Stimulated activated CD4-positive, alpha-beta T cell treated with anti-CD3 and anti-CD28 coated beads, Interleukin-4, amount 100 ng/mL, for 48 hours (primary cell): ENCODE results near the gene PLIN4.

Source experiments
- DNase-seq, 2 donors: peaks; one replicate each; pipeline ENCODE4 v3.0.0-alpha.2; 2020; ENCODE audit warnings: low read depth in 2 of 2

Gene PLIN4

DNA sequence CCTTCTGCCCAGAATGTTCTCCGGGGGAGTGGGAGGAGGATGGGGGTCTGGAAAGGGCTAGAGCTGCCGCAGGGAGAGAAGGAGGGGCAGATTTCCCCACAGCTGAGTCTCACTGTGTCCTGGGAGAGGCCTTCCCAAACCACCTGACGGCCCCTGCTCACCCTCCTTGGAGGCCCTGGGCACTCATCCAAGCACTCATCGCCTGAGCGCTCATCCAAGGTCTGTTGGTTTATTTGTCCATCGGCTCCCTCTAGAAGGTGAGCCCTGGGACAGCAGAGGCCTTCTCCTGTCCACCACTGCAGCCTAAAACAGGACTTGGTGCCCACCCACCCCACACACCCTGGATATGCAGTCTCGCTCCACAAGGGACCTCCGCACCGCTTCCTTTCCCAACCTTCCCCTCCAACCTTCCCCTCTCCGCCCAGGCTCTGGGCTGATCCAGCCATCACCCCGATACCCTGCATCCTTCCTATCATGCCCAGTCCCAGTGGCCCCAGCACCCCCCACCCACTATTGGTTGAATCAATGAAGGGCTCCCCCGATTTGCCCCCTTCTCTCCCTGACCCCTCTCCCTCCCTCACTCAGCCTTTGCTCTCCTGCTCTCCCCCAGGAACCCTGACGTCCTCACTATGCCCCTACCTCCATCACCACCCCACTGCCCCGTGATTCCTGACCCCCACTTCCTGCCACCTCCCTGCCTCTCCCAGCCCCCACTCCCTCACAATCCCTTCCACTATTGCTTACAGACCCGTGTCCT is 62.4 kb downstream of the PLIN4 start:
- DNase-seq, result no peak

DNA sequence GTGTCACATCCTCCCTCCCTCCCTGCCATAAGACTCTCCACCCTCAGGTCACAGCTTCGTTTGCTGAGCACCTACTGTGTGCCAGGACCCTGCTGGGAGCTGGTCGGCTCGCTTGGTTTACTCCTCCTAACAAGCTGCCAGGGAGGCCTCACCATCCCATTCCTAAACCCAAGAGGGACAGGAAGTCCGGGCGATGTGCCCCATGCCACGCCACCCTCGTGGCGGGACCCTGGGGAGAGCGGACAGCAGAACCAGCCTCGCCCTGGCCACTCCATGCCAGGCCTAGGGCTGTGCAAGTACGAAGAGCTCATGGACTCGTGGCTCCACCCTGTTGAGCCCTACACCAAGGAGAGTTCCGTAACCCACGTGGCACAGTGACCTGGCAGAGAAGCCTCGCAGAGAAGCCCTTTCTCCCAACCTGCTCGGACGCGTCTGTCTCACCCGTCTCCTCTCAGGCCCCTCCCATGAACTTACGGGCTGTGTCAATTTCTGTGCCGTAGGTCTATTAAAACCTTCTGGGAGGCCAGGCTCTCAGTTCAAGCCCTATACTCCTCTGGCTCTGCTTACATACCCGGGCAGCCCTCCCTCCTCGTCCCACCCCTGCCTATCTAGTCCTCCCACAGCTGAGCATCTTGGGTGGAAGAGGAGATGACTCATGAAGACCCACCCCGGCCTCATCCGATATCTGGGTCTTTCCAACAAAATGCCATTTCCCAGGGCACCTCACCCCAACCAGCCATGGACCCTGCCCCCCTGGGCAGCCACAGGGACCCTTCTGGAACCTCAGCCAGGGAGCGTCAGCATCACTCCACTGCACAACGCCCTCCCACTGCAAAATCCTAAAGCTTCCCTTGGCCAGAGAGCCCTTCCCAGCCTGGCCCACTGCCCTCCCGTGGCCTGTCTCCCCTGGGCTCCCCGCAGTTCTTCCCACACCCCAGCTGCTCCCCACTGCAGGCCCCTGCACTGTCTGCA is 63.3 kb downstream of the PLIN4 start:
- no peak for DNase-seq

DNA sequence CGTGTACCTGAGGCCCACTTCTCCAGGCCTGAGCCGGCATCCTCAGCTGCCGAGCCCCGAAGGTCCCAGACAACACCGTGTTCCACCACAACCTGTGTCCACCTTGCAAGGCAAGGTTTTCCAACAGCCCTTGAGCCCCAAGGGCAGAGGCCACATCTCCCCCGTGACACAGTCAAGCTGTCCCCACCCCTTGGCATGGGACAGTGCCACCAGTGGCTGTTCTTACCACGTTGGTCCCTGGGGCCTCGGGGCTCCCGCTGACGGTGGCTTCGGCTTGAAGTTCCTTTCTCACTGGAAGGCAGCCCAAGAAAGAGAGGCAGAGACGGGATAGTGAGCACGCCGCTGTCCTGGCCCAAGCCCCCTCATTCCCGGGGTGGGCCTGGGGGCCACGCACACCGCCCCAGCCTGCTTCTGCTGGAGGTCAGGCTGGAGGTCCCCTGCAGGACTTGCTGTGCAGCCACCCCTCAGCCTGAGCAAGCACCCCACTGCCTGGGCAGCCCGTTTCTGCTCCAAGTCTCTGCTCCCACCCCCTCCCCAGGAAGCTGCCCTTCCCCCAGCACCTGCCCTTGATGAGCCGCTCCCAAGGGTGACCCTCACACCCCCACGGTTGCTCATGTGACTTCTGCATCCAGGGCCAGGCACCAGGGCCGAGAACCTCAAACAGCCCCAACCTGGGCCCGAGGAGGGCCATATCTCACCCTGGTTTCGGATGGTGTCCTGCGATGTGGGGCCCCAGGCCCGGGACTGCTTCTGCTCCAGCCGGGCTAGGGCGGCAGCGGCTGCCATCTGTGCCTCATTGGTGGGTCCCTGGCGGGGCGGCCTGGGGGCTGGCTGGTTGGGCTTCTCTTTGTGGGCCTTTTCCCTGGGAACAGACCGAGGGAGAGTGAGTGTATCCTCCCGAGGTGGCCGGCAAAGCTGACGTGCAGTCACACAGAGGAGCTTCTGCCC is 64.8 kb downstream of the PLIN4 start:
- no peak for DNase-seq

DNA sequence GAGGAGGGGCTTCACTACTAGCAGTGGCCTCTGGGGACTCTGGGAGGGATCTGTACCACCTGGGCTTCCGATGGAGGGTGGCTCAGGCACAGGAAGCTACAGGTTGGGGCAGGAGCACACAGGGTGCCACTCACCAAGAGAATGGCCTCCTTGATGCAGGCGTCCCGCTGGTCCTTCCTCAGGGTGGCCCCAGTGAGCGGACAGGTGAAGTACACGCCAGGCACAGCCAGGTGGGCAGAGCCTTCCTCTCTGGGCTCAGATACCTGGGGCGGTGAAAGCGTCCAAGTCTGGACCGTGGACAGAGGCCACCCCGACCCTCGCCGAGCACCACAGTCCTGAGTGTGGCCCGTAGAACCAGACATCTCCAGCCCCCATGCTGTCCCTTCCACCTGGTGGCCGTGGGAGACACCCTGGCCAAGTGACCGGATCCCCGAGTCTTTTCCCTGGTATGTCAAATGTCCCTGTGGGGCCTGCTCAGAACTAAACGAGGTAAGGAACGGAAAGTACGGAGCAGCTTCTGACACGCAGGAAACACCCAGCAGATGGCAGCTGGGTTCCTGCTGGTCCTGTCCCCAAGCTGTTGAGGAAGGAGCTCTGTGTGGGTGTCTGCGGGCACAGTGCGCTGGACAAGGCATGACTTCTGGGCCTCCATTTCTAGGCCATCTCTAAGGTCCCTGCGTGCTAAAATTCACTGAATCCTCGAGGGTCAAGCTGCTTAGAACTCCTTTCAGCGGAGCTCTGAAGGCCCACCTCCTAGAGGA is 65.9 kb downstream of the PLIN4 start:
- DNase-seq, result no peak
